Measurements from ENCODE around the gene STPG1.

GRCh38 chr1:24323281-24323680 is 90.3 kb downstream of the STPG1 start:
- TF ChIP-seq, protein P1, sequence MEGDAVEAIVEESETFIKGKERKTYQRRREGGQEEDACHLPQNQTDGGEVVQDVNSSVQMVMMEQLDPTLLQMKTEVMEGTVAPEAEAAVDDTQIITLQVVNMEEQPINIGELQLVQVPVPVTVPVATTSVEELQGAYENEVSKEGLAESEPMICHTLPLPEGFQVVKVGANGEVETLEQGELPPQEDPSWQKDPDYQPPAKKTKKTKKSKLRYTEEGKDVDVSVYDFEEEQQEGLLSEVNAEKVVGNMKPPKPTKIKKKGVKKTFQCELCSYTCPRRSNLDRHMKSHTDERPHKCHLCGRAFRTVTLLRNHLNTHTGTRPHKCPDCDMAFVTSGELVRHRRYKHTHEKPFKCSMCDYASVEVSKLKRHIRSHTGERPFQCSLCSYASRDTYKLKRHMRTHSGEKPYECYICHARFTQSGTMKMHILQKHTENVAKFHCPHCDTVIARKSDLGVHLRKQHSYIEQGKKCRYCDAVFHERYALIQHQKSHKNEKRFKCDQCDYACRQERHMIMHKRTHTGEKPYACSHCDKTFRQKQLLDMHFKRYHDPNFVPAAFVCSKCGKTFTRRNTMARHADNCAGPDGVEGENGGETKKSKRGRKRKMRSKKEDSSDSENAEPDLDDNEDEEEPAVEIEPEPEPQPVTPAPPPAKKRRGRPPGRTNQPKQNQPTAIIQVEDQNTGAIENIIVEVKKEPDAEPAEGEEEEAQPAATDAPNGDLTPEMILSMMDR (IDR thresholded peaks at IDR 0.05; ENCODE audit: insufficient read depth, low read length) = no peak
- no peak for TF ChIP-seq SPI1 (IDR thresholded peaks at IDR 0.05; ENCODE audit: borderline replicate concordance, low read depth)
- no peak for TF ChIP-seq REST (IDR thresholded peaks at IDR 0.05; ENCODE audit: insufficient replicate concordance, low read depth)
